ENCODE data around the gene PBRM1. TPM values are rescaled to one million over a fixed set of nuclear protein-coding genes. Genes with fewer than 3 reads are reported as not detected.

PBRM1 gene
- total and polyA plus RNA-seq, 2 of the 8 experiments (the other 6 are each of a cell fraction or from before 2014, with no cell fraction given) = 19.3 to 65.8 TPM

DNA sequence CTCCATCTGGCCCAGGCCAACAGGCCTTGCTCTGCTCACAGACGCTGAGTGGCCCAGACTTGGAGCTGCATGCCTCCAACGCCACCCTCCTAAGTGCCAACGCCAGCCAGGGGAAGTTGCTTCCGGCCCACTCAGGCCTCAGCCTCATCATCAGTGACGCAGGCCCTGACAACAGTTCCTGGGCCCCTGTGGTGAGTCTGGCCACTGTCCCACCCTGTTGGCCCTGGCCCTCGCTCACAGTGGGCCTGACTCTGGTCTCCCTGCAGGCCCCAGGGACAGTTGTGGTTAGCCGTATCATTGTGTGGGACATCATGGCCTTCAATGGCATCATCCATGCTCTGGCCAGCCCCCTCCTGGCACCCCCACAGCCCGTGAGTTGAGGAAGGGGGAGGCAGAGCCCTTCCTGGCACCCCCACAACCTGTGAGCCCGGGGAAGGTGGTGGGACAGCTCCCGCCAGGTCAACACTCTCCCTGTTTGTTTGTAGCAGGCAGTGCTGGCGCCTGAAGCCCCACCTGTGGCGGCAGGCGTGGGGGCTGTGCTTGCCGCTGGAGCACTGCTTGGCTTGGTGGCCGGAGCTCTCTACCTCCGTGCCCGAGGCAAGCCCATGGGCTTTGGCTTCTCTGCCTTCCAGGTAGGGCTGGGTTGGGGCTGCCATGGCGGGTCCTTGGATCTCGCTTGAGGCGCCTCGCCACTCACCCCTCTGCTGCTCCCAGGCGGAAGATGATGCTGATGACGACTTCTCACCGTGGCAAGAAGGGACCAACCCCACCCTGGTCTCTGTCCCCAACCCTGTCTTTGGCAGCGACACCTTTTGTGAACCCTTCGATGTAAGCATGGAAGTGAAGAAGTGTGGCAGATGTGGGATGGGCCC, 162.1 kb downstream of the PBRM1 start:
- 90% methylated on average over 22 of the region's 26 CpGs; no CpG with 5 or more reads in 1 of the 2 experiments for WGBS, 2 experiments (ENCODE audit: extremely low coverage in 1 of 2, insufficient coverage in 1 of 2, insufficient read length in 1 of 2, insufficient replicate concordance in 2 of 2, low coverage in 1 of 2, low lambda C conversion rate in 2 of 2, missing lambda C conversion rate in 1 of 2)
- peaks cover 5% of the 10 kb centered on the region for H3K79me1 ChIP-seq (ENCODE audit: low read depth, low read length)
- no peak overlapping the region for H2BK120ac ChIP-seq (replicated peaks; ENCODE audit: low read depth, low read length)
- FAIRE-seq (no peak), DNase-seq (ENCODE audit: low read depth in 1 of 2, low spot score in 2 of 2) (no peak)
- peaks cover 0 to 3% (median under 1%) of the 10 kb centered on the region in 4 experiments; a peak in 5 of 7 replicates for H3K4me1 ChIP-seq (replicated peaks in 1 of 4; ENCODE audit: control insufficient read depth in 3 of 4, insufficient read depth in 4 of 4, low read length in 3 of 4)
- H3K9ac ChIP-seq (replicated peaks in 1 of 4; ENCODE audit: extremely low read depth in 1 of 4, low read depth in 3 of 4, low read length in 3 of 4) = no peak overlapping the region
- H4K8ac ChIP-seq (ENCODE audit: extremely low read depth, insufficient read depth, low read length) = no peak overlapping the region; the same call in 1 of the 2 replicates
- POLR2A ChIA-PET (ENCODE audit: partially characterized antibody) = interaction anchor here (0.8 to 3.5 kb wide), 5 partner anchors 9 to 33 kb away, joined by 5 to 16 read pairs (median 16); partner anchors contain the start of genes STAB1 and UQCC5
- H3K4me2 ChIP-seq (ENCODE audit: insufficient read depth in 1 of 2, low read depth in 2 of 2, low read length in 2 of 2) = no peak overlapping the region
- H4K91ac ChIP-seq (replicated peaks; ENCODE audit: insufficient read length, low read length) = no peak overlapping the region
- H3K9me3 ChIP-seq (ENCODE audit: insufficient read depth in 2 of 2, low read depth in 1 of 2, low read length in 1 of 2) = no peaks in the 10 kb centered on the region
- no peak overlapping the region for H3K18ac ChIP-seq (ENCODE audit: extremely low read depth, low read length)
- no peak overlapping the region for H3K4me3 ChIP-seq (ENCODE audit: extremely low read depth in 1 of 4, insufficient read depth in 2 of 4, low read depth in 3 of 4, low read length in 4 of 4)
- H3K27ac ChIP-seq (ENCODE audit: low read depth, low read length) = no peak overlapping the region; the same call in 1 of the 2 replicates
- no peak overlapping the region for H4K5ac ChIP-seq (ENCODE audit: insufficient read length, low read depth, low read length)
- H3K4ac ChIP-seq (replicated peaks; ENCODE audit: insufficient read length, low read depth, low read length) = no peak overlapping the region
- no peak overlapping the region for H2BK15ac ChIP-seq (ENCODE audit: low read length)
- H3K56ac ChIP-seq (replicated peaks; ENCODE audit: insufficient read length, low read depth, low read length) = no peak overlapping the region
- H3K36me3 ChIP-seq (ENCODE audit: control insufficient read depth in 2 of 4, insufficient read depth in 4 of 4, low read length in 3 of 4) = peaks cover 24 to 55% (median 35%) of the 10 kb centered on the region in 4 experiments
- H3K23ac ChIP-seq (ENCODE audit: insufficient read length) = no peak overlapping the region
- no peak overlapping the region for H2AFZ ChIP-seq (ENCODE audit: low read length)
- no peak overlapping the region for H2AK5ac ChIP-seq (ENCODE audit: low read depth, low read length)
- no peaks in the 10 kb centered on the region for H3K27me3 ChIP-seq (replicated peaks in 1 of 4; ENCODE audit: control insufficient read depth in 3 of 4, extremely low read depth in 1 of 4, insufficient read depth in 3 of 4, low read length in 3 of 4)
- H3K14ac ChIP-seq (ENCODE audit: insufficient read length) = no peak overlapping the region
- no peak overlapping the region for H2BK20ac ChIP-seq (ENCODE audit: low read length)
- H2BK12ac ChIP-seq (ENCODE audit: low read depth, low read length) = no peak overlapping the region
- H3K23me2 ChIP-seq (ENCODE audit: low read depth, low read length) = no peaks in the 10 kb centered on the region; the same call in 1 of the 2 replicates
- H4K20me1 ChIP-seq (replicated peaks in 1 of 2; ENCODE audit: control insufficient read depth in 1 of 2, insufficient read depth in 2 of 2, low read length in 2 of 2) = peaks cover 5 to 31% of the 10 kb centered on the region in 2 experiments
- no peaks in the 10 kb centered on the region for H3K79me2 ChIP-seq (ENCODE audit: control insufficient read depth in 1 of 2, insufficient read depth in 2 of 2, low read length in 2 of 2)
- H2BK5ac ChIP-seq (ENCODE audit: low read depth, low read length) = no peak overlapping the region
- CTCF ChIA-PET (ENCODE audit: partially characterized antibody) = interaction anchor here (0.7 kb wide), 1 partner anchor 41 kb away, joined by 3 read pairs; no protein-coding TSS in a partner anchor
- TF ChIP-seq SIRT6 (IDR thresholded peaks at IDR 0.05; ENCODE audit: low read length) = no peak
- TF ChIP-seq SAP30 (IDR thresholded peaks at IDR 0.05; ENCODE audit: insufficient read depth, insufficient replicate concordance, low read length) = no peak
- TF ChIP-seq RNF2 (IDR thresholded peaks at IDR 0.05; ENCODE audit: borderline replicate concordance, low read depth, low read length, missing control alignments, poor library complexity, severe bottlenecking) = no peak
- no peak for TF ChIP-seq YY1 (IDR thresholded peaks at IDR 0.05; ENCODE audit: low read depth, low read length)
- TF ChIP-seq ASH2L (IDR thresholded peaks at IDR 0.05; ENCODE audit: low read length) = no peak
- no peak for TF ChIP-seq ZNF274 (IDR thresholded peaks at IDR 0.05; ENCODE audit: borderline replicate concordance, extremely low read depth, low read length)
- no peak for TF ChIP-seq EGR1 (IDR thresholded peaks at IDR 0.05; ENCODE audit: borderline replicate concordance, low read depth, low read length)
- no peak for TF ChIP-seq EZH2 (IDR thresholded peaks at IDR 0.05; ENCODE audit: low read depth, low read length, severe bottlenecking)
- no peak for TF ChIP-seq KDM5A (IDR thresholded peaks at IDR 0.05; ENCODE audit: low read length)
- TF ChIP-seq, protein P1, sequence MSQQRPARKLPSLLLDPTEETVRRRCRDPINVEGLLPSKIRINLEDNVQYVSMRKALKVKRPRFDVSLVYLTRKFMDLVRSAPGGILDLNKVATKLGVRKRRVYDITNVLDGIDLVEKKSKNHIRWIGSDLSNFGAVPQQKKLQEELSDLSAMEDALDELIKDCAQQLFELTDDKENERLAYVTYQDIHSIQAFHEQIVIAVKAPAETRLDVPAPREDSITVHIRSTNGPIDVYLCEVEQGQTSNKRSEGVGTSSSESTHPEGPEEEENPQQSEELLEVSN (IDR thresholded peaks at IDR 0.05) = no peak

Measured in H1 (cell line).